AG04450 (cell line): ENCODE results near the gene CHCHD3. TPM values are rescaled to one million over a fixed set of nuclear protein-coding genes. Genes with fewer than 3 reads are reported as not detected.

Experiments
- CTCF ChIA-PET: fragments of 300-600, 350-600 bp; formaldehyde crosslinking; extraction: SDS; loops from one replicate; lab custom pipeline; 2022; ENCODE audit warnings: antibody characterized with exemption, inconsistent platforms; lab: Charles Lee
- POLR2A ChIA-PET: fragments of 350-600 bp; formaldehyde crosslinking; extraction: SDS; loops from one replicate; lab custom pipeline; 2021; ENCODE audit warnings: antibody characterized with exemption, inconsistent platforms; lab: Yijun Ruan, JAX
- DNase-seq: peaks from one replicate; pipeline ENCODE4 v3.0.0-alpha.2; 2011; ENCODE audit warnings: low read depth, low spot score
- H3K27ac ChIP-seq: one replicate; pipeline ENCODE4 v1.5.1; 2012; ENCODE audit warnings: low read depth, low read length, control low read depth
- H3K27me3 ChIP-seq: one replicate; pipeline ENCODE4 v1.6.0; 2012; ENCODE audit warnings: low read length; ENCODE audit not compliant: control insufficient read depth, insufficient read depth
- H3K4me3 ChIP-seq: 2 replicates; pipeline ENCODE4 v1.5.1; 2011; ENCODE audit warnings: mild to moderate bottlenecking, low read depth, low read length, control low read depth
- H3K9me3 ChIP-seq: 2 replicates; pipeline ENCODE4 v1.5.1; 2012; ENCODE audit warnings: low read length; ENCODE audit not compliant: control insufficient read depth, insufficient read depth
- polyA plus RNA-seq: library from polyadenylated mRNA; depleted of rRNA; stranded (reverse); fragments of >200 nt; gene quantifications from 2 replicates; pipeline ENCODE4 v1.2.3, GENCODE V29; 2011
- TF ChIP-seq, protein P1 (sequence below): IDR thresholded peaks from 2 replicates; pipeline ENCODE4 v1.5.1; 2011; ENCODE audit warnings: low read depth, low read length, control low read depth, inconsistent platforms

Gene CHCHD3
- polyA plus RNA-seq, 1 experiment: 77.8 TPM

DNA sequence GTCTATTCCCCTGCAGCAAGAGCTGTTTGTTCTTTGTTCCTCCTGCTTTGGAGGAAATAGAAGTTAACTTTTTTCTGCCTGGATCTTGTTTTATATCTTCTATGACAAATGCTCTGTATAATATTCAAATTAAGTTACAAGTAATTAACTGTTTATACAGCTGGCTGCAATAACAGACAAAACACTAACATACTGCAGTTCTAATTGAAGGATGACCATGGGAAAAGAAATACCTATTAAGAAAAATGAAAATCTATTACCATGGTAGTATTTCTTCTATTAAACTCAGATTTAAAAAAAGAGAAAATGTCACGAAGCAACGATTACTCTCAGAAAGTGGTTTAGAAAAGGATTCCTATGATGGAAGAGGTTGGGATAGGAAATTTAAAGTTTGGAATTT is 291.8 kb downstream of the CHCHD3 start:
- ChIA-PET POLR2A (no interaction called here), CTCF (no interaction called here)
- Histone ChIP-seq H3K4me3 (no peak overlapping the region), H3K27ac (no peak overlapping the region), H3K27me3 (no peaks in the 10 kb centered on the region), H3K9me3 (no peaks in the 10 kb centered on the region)
- no peak for DNase-seq
- TF ChIP-seq, protein P1, sequence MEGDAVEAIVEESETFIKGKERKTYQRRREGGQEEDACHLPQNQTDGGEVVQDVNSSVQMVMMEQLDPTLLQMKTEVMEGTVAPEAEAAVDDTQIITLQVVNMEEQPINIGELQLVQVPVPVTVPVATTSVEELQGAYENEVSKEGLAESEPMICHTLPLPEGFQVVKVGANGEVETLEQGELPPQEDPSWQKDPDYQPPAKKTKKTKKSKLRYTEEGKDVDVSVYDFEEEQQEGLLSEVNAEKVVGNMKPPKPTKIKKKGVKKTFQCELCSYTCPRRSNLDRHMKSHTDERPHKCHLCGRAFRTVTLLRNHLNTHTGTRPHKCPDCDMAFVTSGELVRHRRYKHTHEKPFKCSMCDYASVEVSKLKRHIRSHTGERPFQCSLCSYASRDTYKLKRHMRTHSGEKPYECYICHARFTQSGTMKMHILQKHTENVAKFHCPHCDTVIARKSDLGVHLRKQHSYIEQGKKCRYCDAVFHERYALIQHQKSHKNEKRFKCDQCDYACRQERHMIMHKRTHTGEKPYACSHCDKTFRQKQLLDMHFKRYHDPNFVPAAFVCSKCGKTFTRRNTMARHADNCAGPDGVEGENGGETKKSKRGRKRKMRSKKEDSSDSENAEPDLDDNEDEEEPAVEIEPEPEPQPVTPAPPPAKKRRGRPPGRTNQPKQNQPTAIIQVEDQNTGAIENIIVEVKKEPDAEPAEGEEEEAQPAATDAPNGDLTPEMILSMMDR: no peak

DNA sequence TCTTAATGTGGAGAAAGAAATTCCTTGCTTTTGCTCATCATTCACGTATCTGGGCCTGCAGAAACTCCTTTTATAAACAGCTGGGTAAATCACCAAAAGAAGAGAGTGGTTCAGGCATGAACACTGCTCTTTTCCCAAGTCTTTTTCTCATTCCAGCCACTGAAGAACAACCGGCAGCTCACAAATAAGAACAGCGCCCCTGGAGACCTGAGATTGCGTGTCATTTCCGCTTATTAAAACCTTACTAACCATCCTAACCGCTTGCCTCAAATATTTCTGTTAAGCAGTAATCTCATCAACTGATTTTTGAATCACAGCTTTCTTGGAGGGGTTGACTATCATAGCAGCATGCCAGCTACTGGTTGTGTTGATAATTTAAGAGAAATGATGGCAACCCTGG is 292.6 kb downstream of the CHCHD3 start:
- Histone ChIP-seq H3K27me3 (no peaks in the 10 kb centered on the region), H3K4me3 (no peak overlapping the region), H3K27ac (no peak overlapping the region), H3K9me3 (no peaks in the 10 kb centered on the region)
- TF ChIP-seq, protein P1: no peak
- POLR2A ChIA-PET: no interaction called here
- DNase-seq: no peak
- CTCF ChIA-PET: no interaction called here

DNA sequence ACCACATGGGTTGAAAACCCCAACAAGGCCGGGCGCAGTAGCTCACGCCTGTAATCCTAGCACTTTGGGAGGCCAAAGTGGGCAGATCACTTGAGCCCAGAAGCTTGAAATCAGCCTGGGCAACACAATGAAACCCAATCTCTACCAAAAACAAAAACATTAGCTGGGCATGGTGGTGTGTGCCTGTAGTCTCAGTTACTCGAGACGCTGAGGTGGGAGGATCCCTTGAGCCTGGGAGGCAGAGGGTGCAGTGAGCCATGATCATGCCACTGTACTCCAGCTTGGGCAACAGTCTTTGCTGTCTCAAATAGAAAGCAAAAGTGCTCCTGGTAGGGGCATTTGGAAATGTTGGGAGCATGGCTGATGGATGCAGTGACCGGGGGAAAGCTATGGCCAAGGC is 296.0 kb downstream of the CHCHD3 start:
- no peak overlapping the region for H3K4me3 ChIP-seq
- ChIA-PET CTCF (no interaction called here), POLR2A (no interaction called here)
- no peak overlapping the region for H3K27ac ChIP-seq
- no peaks in the 10 kb centered on the region for H3K9me3 ChIP-seq
- H3K27me3 ChIP-seq: no peaks in the 10 kb centered on the region
- TF ChIP-seq, protein P1: no peak
- DNase-seq: no peak

DNA sequence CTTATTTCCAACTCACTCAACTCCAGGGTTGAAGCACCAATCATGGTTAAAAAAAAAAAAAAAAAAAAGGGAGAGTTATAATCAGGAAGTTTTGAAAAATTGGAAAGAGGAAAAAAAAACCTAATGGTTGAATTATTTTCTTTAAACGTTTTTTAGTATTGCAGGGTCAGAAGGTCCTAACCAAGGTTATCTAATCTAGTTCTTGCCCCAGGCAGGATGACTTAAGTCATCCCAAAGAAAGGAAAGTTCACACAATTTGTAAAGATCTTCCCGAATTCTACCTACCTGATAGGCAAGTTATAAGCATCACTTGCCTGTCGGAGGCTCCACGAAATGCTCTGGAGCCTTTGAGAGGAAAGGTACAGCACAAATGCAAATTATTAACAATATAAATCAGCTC is 297.5 kb downstream of the CHCHD3 start:
- no peak overlapping the region for H3K27ac ChIP-seq
- no peak overlapping the region for H3K4me3 ChIP-seq
- POLR2A ChIA-PET: no interaction called here
- TF ChIP-seq, protein P1: no peak
- DNase-seq: no peak
- H3K27me3 ChIP-seq: no peaks in the 10 kb centered on the region
- CTCF ChIA-PET: no interaction called here
- no peaks in the 10 kb centered on the region for H3K9me3 ChIP-seq

DNA sequence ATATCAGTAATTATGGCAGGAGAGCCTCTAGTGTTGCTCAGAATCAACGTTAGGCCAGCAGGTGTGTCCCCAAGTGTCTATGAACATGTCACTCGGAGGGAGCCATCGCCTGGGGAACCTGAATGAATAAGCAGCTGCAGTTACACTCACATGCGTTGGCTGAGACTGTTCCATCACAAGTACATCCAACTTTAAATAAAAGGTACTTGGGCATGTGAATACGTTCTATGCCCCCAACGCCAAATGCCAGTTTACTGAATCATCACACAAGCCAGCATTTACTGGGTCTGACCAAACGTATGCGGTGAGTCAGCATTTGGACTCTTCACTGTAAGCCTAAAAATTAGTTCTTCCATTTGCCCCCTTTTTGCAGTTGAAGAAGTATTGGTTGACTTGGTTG is 298.1 kb downstream of the CHCHD3 start:
- Histone ChIP-seq H3K27ac (peak overlapping the region; percentile 53), H3K27me3 (no peaks in the 10 kb centered on the region), H3K9me3 (no peaks in the 10 kb centered on the region), H3K4me3 (no peak overlapping the region)
- peak; percentile 72 for DNase-seq
- TF ChIP-seq, protein P1: no peak
- ChIA-PET POLR2A (no interaction called here), CTCF (no interaction called here)
